ENCODE data around the gene NOL9. TPM values are rescaled to one million over a fixed set of nuclear protein-coding genes. Genes with fewer than 3 reads are reported as not detected.

Gene NOL9
- total RNA-seq (39.7 and 42.9 TPM in 2 replicates), polyA plus RNA-seq (14.1 TPM in 2 replicates), polyA minus RNA-seq (26.7 and 32.8 TPM in 2 replicates), Bru-seq, nascent RNA (percentile 78 among the genes with signal in this experiment), BruChase-seq, experiment 1, labeled RNA remaining after a 6-hour chase (percentile 90 among the genes with signal in this experiment), BruChase-seq, experiment 2, labeled RNA remaining after a 2-hour chase (percentile 90 among the genes with signal in this experiment)
- 13.0 and 13.4 TPM in 2 replicates for polyA plus RNA-seq (2011; cell fraction: cytosol; rRNA removed)
- 40.5 and 51.7 TPM in 2 replicates for polyA plus RNA-seq (2011; cell fraction: nucleus; rRNA removed)
- polyA plus RNA-seq (2012), result 5.7 and 9.3 TPM in 2 replicates
- 19.9 TPM for polyA minus RNA-seq (2011; cell fraction: cytosol; rRNA and poly(A)+ RNA removed)
- polyA minus RNA-seq (2011; cell fraction: nucleus; rRNA and poly(A)+ RNA removed), result 47.2 and 68.1 TPM in 2 replicates
- long read RNA-seq, full-length matches to known transcripts, result 10 of 13 reads
- long read RNA-seq, partial matches to known transcripts, result 0 of 13 reads
- long read RNA-seq, other reads (novel, unspliced or antisense), result 3 of 13 reads

DNA sequence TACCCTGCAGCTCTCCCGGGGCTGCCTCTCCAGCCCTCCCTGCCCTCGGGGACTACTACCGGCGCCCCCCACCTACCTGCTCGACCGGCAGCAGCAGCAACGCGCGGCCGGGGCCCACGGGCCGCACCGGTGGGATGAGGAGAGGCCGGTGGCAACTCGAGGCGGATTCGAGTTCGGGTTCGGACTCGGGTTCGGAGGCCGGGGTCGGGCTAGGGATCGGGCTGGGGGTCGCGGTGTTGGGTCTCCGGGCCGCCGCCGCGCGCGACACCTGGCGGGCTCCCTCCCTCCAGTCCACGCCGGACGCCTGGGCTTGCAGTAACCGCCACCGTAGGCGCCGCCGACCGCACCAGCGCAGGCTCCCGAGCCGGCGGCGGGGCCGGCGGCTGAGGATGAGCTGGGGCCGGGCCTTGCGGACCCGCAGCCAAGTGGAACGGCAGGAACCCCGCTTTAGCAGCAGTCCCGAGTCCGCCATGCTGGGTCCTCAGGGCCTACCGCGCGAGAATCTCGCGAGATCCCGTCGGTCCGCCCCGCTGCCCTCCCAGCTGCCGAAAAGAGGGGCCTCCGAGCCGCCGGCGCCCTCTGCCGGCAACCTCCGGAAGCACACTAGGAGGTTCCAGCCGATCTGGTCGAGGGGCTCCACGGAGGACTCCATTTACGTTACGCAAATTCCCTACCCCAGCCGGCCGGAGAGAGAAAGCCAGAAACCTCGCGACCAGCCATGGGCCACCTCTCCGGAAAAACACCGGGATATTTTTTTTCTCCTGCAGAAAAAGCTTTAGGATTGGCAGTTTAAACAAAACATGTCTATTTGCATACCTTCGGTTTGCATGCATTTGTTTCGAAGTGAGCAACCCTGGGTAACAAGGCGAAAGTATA is at the start of gene NOL9:
NOL9 (minus strand) TSS at position 483 of the 876 bp plus-strand sequence; CDS start at position 472, 11 bp downstream.
- POLR2A ChIA-PET, result no interaction called here
- H3K4me3 ChIP-seq (replicated peaks in 1 of 3; ENCODE audit: insufficient read depth in 1 of 3, low read depth in 1 of 3, low read length in 3 of 3), result peak within 1 kb of the TSS; percentile 61 to 100 (median 100)
- H3K9me1 ChIP-seq (replicated peaks; ENCODE audit: control insufficient read depth, extremely low read depth, insufficient read depth, low read length), result no peaks in the 10 kb centered on the region
- intact Hi-C loops (cut with micrococcal nuclease) (loop anchor here (1.0 kb wide), 7 partner anchors 8 to 92 kb away; partner anchors contain the start of gene ZBTB48), dilution Hi-C loops (cut with MboI; ENCODE audit: extremely low pct_ligation_motif_present, low sequenced_read_pairs) (no loop called here)
- H3K79me2 ChIP-seq (ENCODE audit: control insufficient read depth, insufficient read depth, low read length), result peaks cover 25% of the 10 kb centered on the region
- FAIRE-seq (peak; percentile 87), DNase-seq (ENCODE audit: low read depth, low spot score) (peak; percentile 94)
- TF ChIP-seq EZH2 (IDR thresholded peaks at IDR 0.05; ENCODE audit: borderline replicate concordance, low read depth, low read length, severe bottlenecking), result no peak
- no peak for TF ChIP-seq GATA2 (IDR thresholded peaks at IDR 0.05; ENCODE audit: insufficient read depth, insufficient read length, low read depth, low read length)
- peak; percentile 84 for TF ChIP-seq POLR2A (IDR thresholded peaks at IDR 0.05; ENCODE audit: low read depth, low read length)
- TF ChIP-seq, protein P1, sequence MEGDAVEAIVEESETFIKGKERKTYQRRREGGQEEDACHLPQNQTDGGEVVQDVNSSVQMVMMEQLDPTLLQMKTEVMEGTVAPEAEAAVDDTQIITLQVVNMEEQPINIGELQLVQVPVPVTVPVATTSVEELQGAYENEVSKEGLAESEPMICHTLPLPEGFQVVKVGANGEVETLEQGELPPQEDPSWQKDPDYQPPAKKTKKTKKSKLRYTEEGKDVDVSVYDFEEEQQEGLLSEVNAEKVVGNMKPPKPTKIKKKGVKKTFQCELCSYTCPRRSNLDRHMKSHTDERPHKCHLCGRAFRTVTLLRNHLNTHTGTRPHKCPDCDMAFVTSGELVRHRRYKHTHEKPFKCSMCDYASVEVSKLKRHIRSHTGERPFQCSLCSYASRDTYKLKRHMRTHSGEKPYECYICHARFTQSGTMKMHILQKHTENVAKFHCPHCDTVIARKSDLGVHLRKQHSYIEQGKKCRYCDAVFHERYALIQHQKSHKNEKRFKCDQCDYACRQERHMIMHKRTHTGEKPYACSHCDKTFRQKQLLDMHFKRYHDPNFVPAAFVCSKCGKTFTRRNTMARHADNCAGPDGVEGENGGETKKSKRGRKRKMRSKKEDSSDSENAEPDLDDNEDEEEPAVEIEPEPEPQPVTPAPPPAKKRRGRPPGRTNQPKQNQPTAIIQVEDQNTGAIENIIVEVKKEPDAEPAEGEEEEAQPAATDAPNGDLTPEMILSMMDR (IDR thresholded peaks at IDR 0.05; ENCODE audit: extremely low read depth in 1 of 2, insufficient read depth in 1 of 2, low read depth in 1 of 2, low read length in 2 of 2), result peak; percentile 93 to 99
- peak; percentile 82 for TF ChIP-seq POLR2AphosphoS5 (IDR thresholded peaks at IDR 0.05; ENCODE audit: insufficient read depth, low read depth, low read length)
- no peak for TF ChIP-seq FOS (IDR thresholded peaks at IDR 0.05; ENCODE audit: borderline replicate concordance, insufficient read depth, low read length)
- peaks cover 9% of the 10 kb centered on the region for H3K4me1 ChIP-seq (ENCODE audit: control insufficient read depth, extremely low read depth, insufficient read depth, low read length)
- H3K36me3 ChIP-seq (ENCODE audit: control insufficient read depth in 2 of 2, extremely low read depth in 1 of 2, insufficient read depth in 2 of 2, low read length in 2 of 2), result peaks cover 0 to 3% of the 10 kb centered on the region in 2 experiments
- no peaks in the 10 kb centered on the region for H4K20me1 ChIP-seq (replicated peaks; ENCODE audit: control insufficient read depth, extremely low read depth, insufficient read depth, low read length)
- peak within 1 kb of the TSS; percentile 68 for H3K27ac ChIP-seq (ENCODE audit: insufficient read depth, low read depth, low read length)
- BruUV-seq (replicated peaks), result TSS peak; percentile 37
- H3K27me3 ChIP-seq (ENCODE audit: control insufficient read depth in 2 of 2, insufficient read depth in 2 of 2, low read length in 2 of 2), result no peaks in the 10 kb centered on the region
- peak within 1 kb of the TSS; percentile 98 for H3K9ac ChIP-seq (replicated peaks; ENCODE audit: extremely low read depth, insufficient read depth, low read length)
- H3K4me2 ChIP-seq (ENCODE audit: insufficient read depth, low read length), result peak within 1 kb of the TSS; percentile 86
- CTCF ChIA-PET, result interaction anchor here (0.6 to 3.1 kb wide), 21 partner anchors 12 to 131 kb away, joined by 3 to 15 read pairs (median 3); partner anchors contain the start of gene ZBTB48
- no peaks in the 10 kb centered on the region for H3K9me3 ChIP-seq (replicated peaks; ENCODE audit: control insufficient read depth, insufficient read depth, low read length)
- peak within 1 kb of the TSS; percentile 89 for H2AFZ ChIP-seq (ENCODE audit: low read depth, low read length)

All from endothelial cell of umbilical vein (primary cell).